Central memory CD4-positive, alpha-beta T cell (primary cell): ENCODE measurements around the gene FBXO17.
"Not testable (repeated sequence)": the region's sequence is repeated elsewhere in the genome, so short reads cannot be mapped to it uniquely, and the experiment has no call there.

Experiments used
- DNase-seq: peaks from one replicate; pipeline ENCODE4 v3.0.0; 2022

Gene FBXO17

DNA sequence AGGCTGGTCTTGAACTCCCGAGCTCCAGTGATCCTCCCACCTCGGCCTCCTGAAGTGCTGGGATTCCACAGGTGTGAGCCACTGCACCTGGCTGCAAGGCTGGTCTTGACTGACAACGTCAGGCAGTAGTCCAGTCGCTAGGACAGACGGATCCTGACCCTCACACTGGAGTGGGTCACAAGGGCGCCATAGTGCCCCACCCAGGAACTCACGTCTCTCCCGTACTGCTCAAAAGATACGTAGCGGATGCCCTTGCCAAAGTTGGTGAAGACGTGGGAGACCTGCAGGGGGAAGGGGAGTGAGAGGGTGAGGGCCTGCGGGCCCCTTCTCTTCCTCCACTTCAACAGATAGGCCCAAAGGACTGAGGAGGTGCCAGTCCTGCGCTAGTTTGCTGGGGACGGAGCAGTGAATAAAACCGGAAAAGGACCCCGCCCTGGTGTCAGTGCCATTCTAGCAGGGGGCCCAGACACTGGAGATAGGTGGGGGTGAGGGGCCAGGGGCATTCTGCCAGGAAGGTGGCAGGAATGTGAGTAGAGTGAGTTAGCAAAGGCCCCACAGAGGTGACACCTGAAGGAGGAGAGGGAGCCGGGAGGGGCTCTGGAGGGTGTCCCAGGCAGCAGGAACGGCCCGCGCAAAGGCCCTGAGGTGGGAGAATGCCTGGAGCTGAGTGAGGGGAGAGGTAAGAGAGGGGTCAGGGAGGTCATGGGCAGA lies 32.9 kb downstream of the FBXO17 start:
- no peak for DNase-seq

- no peak for DNase-seq
Measured at GRCh38 chr19:38941979-38942378, 33.6 kb downstream of the FBXO17 start.

GRCh38 chr19:38941466-38941865 lies 34.1 kb downstream of the FBXO17 start:
- DNase-seq: not testable (repeated sequence)

- DNase-seq: no peak
Measured at GRCh38 chr19:38939957-38940356, 35.6 kb downstream of the FBXO17 start.

DNA sequence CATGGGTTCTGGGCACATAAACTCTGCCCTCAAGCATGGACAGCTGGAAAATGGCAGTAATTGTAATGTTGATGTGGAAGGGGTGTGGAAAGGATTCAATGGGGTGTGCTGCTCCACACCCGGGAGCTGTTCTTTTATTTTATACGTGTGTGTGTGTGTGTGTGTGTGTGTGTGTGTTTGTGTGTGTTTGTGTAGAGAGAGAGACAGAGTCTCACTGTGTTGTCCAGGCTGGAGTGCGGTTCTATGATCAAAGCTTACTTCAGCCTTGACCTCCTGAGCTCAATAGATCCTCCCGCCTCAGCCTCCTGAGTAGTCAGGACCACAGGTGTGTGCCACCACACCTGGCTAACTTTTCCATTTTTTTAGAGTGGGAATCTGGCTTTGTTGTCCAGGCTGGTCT lies 42.0 kb downstream of the FBXO17 start:
- no peak for DNase-seq

DNA sequence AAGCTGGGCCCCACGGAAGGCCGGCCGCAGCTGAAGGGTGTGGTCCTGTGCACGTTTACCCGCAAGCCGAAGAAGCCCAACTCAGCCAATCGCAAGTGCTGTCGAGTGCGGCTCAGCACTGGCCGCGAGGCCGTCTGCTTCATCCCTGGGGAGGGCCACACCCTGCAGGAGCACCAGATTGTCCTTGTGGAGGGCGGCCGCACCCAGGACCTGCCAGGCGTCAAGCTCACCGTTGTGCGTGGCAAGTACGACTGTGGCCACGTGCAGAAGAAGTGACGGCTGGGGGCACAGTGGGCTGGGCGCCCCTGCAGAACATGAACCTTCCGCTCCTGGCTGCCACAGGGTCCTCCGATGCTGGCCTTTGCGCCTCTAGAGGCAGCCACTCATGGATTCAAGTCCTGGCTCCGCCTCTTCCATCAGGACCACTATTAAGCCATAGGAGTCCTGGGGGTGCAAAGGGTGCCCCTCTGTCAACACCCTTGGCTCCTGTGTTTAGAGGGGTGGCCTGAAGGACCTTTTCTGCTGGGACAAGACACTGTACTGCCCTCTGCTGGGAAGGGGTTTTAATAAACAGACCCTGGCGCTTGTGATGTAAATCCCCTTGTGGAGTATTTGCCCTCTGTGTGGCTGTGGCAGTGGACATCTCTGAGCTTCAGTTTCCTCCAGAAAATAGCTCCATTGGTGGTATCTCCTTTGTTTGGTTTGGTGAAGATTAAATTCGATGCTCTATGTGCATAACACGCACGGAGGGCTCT lies 42.9 kb downstream of the FBXO17 start:
- peak; percentile 17 for DNase-seq

- DNase-seq: no peak
Measured at GRCh38 chr19:38931521-38931793, 44.1 kb downstream of the FBXO17 start.

GRCh38 chr19:38930776-38931520 lies 44.6 kb downstream of the FBXO17 start, which contains the start of gene MRPS12:
MRPS12 (plus strand) TSS chr19:38930944; CDS start chr19:38931295, 351 bp downstream.
- peak; percentile 99 for DNase-seq

DNA sequence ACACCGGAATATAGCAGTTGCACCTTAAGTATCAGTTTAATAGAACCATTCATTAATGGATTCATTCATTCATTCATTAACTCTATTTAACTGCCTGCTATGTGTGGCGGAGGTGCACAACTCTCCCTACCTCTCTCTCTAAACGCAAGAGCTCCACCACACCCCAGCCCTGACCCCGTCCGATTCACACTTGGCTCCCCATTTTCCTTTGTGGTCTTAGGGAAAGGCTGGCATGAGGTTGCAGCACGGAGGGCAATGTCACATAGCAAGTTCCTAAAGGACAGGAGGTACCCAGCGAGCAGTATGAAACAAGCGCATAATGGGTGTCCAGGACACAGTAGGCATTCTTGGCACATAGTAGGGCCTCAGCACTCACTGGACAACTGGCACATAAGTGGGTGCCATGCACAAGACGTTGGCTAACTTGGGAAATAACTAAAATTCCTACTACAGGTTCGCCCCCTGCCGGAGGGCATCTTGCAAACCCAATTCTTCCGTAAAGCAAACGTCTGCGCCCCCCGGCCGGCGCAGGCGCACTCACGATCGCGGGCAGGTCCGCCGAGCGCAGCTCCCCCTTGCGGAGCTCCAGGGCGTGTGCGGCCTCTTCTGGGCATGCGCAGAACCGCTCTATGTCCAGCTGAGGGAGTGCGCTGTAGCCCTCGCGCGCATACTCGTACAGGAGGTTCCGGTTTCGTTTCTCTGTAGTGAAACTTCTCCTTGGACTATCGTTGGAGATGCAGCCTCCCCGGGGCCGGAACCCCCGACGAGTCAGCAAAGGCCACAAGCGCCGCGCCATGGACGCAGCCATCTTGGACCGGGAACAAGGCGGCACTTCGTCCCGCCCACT lies 45.4 kb downstream of the FBXO17 start, which contains the start of gene SARS2:
Gene SARS2 (minus strand): TSS at position 835 of the 847 bp plus-strand sequence. CDS start 27 bp downstream, at position 808.
- peak; percentile 95 for DNase-seq

DNA sequence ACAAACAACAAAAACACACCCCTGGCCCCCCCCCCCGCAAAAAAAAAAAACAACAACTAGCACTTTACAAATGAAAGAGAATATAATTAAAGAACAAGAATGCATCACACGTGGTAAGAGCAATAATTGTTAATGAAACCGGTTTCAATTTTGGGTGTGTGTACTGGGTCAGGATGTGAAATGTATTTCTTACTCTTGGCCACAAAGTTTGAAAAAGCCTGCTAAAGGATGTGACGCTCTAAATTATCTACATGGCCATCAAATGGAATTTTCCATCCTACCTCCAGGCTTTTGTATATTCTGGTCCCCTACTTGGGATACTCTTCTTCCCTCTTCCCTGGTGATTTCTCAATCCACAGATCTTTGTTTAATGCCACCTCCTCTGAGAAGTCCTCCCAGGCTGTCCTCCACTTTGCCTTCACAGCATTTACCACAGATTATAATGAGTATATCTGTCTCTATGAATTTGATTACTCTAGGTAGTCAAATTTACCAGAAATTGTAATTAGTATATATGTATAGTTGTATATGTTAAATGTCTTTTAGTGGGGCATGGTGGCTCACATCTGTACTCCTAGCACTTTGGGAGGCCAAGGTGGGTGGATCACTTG lies 47.0 kb downstream of the FBXO17 start:
- no peak for DNase-seq

DNA sequence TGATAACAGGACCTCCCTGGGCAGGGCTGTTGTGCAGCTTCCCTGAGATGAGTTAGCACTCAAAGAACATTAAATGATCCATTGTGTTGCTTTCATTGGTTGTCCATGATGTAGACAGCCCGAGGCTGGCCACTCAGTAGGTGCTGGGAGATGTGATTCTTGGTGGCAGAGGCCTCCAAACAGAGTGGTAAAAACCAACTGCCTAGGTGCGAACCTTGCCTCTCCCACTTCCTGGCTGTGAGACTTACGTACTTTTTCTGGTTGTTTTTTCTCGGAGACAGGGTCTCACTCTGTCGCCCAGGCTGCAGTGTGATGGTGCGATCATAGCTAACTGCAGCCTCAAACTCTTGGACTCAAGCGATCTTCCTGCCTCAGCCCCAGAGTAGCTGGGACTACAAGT lies 51.2 kb downstream of the FBXO17 start:
- DNase-seq: no peak

DNA sequence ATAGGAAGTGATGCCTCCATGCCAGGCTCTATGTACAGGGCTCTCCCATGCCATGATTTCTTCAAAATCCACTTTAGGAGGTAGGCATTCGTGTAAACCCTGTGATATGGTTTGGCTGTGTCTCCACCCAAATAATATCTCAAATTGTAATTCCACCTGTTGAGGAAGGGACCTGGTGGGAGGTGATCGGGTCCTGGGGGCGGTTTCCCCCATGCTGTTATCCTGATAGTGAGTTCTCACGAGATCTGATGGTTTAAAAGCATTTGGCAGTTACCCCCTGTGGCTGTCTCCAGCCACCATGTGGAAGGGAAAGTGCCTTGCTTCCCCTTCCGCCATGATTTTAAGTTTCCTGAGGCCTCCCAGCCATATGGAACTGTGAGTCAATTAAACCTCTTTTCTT lies 53.1 kb downstream of the FBXO17 start:
- DNase-seq: no peak

GRCh38 chr19:38921420-38922274 lies 53.9 kb downstream of the FBXO17 start:
- no peak for DNase-seq

GRCh38 chr19:38920602-38921419 lies 54.7 kb downstream of the FBXO17 start:
- DNase-seq: no peak

DNA sequence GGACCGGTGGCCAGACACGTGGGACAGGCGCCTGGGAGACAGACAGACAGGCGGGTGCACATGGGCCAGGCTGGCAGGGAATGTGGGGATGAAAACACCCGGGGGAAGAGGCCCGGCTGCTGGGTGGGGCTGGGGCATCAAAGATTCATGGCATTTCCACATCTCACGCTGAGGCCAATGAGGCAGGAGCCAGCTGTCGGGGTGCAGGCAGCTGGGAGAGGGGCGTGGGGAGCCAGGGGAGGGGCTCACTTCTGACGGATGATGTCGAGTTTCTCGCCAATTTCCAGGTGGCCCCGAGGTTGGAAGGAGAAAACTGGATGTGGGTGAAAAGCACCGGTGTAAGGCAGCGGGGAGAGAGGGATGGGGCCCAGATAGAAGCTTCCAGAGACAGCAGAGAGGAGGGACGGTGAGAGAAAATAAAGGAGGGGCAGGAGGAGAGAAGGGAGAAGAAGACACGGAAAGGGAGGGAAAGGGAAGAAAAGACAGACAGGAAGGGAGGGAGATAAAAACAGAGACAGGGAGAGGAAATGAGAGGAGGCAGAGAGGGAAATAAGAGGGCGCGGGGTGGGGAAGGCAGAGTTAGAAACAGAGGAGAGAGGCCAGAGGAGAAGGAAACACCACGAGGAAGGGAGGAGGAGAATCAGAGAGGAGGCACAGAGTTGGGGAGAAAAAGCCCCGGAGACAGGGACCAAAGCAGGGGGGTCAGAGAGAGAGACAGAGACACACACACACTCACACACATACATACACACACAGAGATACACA lies 55.5 kb downstream of the FBXO17 start:
- DNase-seq: no peak

GRCh38 chr19:38918526-38918925 lies 57.0 kb downstream of the FBXO17 start:
- DNase-seq: no peak

DNA sequence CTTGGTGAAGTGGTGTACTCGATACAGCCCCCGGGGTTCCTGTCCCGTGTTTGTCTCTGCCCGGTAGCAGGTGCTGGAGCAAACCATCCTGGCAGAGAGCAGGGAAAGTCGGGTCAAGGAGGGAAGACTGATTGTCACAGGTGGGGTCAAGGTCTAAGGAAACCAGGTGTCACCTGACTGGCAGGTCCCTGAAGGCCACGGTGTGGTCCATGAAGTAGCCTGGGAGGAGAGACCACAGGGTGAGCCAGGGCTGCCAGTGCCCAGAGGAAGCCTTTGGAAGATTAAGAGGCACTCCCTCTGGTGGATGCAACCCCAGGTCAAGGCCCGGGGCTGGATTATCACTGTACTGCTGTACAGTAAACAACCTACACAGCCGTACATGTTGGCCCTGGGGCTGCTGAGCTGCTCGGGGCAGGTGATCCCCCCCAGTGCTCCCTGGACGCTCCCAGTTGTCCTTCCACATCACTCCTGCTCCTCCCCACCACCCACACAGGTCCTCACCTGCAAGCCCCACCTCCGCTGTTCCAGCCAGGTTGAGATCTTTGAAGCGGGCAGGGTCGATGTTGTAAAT lies 57.5 kb downstream of the FBXO17 start:
- no peak for DNase-seq

- DNase-seq: no peak
Measured at GRCh38 chr19:38917516-38917915, 58.0 kb downstream of the FBXO17 start.
